Tibial nerve (tissue), 4 donors: ENCODE results near the gene C1orf226. TPM values are rescaled to one million over a fixed set of nuclear protein-coding genes. Genes with fewer than 3 reads are reported as not detected.

Source experiments
- DNase-seq, 2 donors: peaks; one replicate each; pipeline ENCODE4 v3.0.0-alpha.2; 2019; ENCODE audit warnings: low spot score in 2 of 2
- H3K27ac ChIP-seq, 4 donors: fragments of 200-600 bp; sonication (generic) in 3 of 4; one replicate each; pipeline ENCODE4 v1.5.1; 2017 to 2019; ENCODE audit warnings: mild to moderate bottlenecking in 1 of 4
- H3K27me3 ChIP-seq, 2 donors: fragments of 200-600 bp; sonication (generic) in 1 of 2; one replicate each; pipeline versions ENCODE4 v1.5.1 to v1.6.0; 2017 to 2019
- H3K36me3 ChIP-seq, 3 donors: fragments of 200-600 bp; sonication (generic); one replicate each; pipeline ENCODE4 v1.5.1; 2018 to 2019
- H3K4me1 ChIP-seq, 4 donors: fragments of 200-600 bp; sonication (generic) in 3 of 4; one replicate each; pipeline ENCODE4 v1.5.1; 2017 to 2019
- H3K4me3 ChIP-seq, 4 donors: fragments of 200-600 bp; sonication (generic) in 3 of 4; one replicate each; pipeline ENCODE4 v1.5.1; 2017 to 2019; ENCODE audit warnings: mild to moderate bottlenecking in 1 of 4, moderate library complexity in 1 of 4
- H3K9me3 ChIP-seq, 4 donors: fragments of 200-600 bp; sonication (generic) in 3 of 4; one replicate each; pipeline ENCODE4 v1.5.1; 2017 to 2019
- EP300 ChIP-seq, 2 donors: sonication (generic); formaldehyde crosslinking; IDR thresholded peaks; one replicate each; pipeline ENCODE4 v1.6.1; 2017; ENCODE audit warnings: antibody characterized with exemption in 2 of 2, mild to moderate bottlenecking in 1 of 2
- POLR2A ChIP-seq, 2 donors: fragments of 450-650 bp; IDR thresholded peaks; one replicate each; pipeline ENCODE4 v1.6.1; 2017; ENCODE audit warnings: antibody characterized with exemption in 2 of 2, mild to moderate bottlenecking in 2 of 2, moderate library complexity in 2 of 2
- WGBS, 2 donors: methylation state at CpG; one replicate each; pipeline ENCODE4 v1.1.5; 2018; 5-methylcytosine and 5-hydroxymethylcytosine counted together
- total RNA-seq, 4 donors: library from RNA; depleted of rRNA; stranded (reverse); fragments of >200 nt; gene quantifications; one replicate each; pipeline ENCODE4 v1.1.0, GENCODE V29; 2016
- TF ChIP-seq, protein P1 (sequence below), 5 experiments: fragments of 200-600 bp in 3 of 5; fragments of 450-650 bp in 2 of 5; sonication (generic) in 3 of 5; IDR thresholded peaks; one replicate each; pipeline ENCODE4 v1.5.1; 2016 to 2019; ENCODE audit warnings: antibody characterized with exemption in 5 of 5, mild to moderate bottlenecking in 3 of 5, moderate library complexity in 2 of 5

Gene C1orf226
- 1 to 10 TPM; 2.9 to 8.0 (median 4.7) TPM for total RNA-seq

DNA sequence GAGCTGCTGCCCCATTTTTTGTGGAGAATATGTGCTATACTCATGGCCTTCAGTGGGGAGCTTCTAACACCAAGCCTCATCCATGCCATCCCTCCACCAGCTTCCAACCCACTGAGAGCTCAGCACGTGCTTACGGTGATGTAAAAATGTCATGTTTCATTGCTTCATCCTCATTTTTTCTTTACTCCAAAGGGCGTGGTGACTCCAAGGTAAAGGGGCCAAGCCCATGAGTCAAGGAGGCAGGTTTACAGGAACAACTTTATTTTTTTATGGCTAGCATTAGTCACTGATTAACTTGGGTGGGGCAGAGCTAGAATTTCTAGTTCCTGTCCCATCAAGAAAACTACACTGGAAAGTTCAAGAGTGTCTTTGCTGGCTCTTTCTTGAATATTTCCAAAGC, at the start of gene C1orf226:
Gene C1orf226, plus strand, starts transcription at position 346 of the 400 bp plus-strand sequence. CDS start 174 bp downstream, outside the sequence.
- Histone ChIP-seq H3K27ac (peak within 1 kb of the TSS in 1 of 4 donors; percentile 70), H3K4me3 (no peak within 1 kb of the TSS), H3K4me1 (no peaks in the 10 kb centered on the region), H3K27me3 (no peaks in the 10 kb centered on the region), H3K36me3 (peaks cover 0 to 27% (median 0%) of the 10 kb centered on the region in 3 donors), H3K9me3 (no peaks in the 10 kb centered on the region)
- TF ChIP-seq POLR2A (IDR thresholded peaks at IDR 0.05), result no peak
- TF ChIP-seq, protein P1, sequence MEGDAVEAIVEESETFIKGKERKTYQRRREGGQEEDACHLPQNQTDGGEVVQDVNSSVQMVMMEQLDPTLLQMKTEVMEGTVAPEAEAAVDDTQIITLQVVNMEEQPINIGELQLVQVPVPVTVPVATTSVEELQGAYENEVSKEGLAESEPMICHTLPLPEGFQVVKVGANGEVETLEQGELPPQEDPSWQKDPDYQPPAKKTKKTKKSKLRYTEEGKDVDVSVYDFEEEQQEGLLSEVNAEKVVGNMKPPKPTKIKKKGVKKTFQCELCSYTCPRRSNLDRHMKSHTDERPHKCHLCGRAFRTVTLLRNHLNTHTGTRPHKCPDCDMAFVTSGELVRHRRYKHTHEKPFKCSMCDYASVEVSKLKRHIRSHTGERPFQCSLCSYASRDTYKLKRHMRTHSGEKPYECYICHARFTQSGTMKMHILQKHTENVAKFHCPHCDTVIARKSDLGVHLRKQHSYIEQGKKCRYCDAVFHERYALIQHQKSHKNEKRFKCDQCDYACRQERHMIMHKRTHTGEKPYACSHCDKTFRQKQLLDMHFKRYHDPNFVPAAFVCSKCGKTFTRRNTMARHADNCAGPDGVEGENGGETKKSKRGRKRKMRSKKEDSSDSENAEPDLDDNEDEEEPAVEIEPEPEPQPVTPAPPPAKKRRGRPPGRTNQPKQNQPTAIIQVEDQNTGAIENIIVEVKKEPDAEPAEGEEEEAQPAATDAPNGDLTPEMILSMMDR (IDR thresholded peaks at IDR 0.05), result no peak
- TF ChIP-seq EP300 (IDR thresholded peaks at IDR 0.05), result no peak
- 91 to 95% methylated on average over 3 of the region's 3 CpGs for WGBS, 2 donors
- DNase-seq, result no peak

DNA sequence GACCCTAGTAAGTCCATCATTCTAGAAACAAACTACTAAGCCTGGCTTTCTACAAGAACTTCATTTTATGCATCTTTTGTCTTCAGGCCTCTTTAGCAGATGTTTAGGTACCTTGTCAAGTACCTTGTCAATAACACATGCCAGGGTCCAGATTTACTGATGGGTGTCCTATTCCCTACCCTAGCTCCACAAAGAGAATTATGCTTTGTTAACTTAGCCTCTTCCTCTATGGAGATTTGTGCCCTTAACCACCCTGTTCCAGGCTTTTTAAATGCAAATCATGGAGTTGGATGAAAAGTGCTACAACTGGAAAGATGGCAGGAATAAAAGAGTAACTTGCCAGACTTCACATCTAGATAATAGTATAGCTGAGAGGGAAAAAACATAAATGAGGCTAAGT, 47.5 kb upstream of the C1orf226 start:
- Histone ChIP-seq H3K27ac (no peak overlapping the region), H3K36me3 (no peaks in the 10 kb centered on the region), H3K27me3 (no peaks in the 10 kb centered on the region), H3K9me3 (no peaks in the 10 kb centered on the region), H3K4me3 (no peak overlapping the region), H3K4me1 (peaks cover 0 to 12% (median 0%) of the 10 kb centered on the region in 4 donors)
- no peak for TF ChIP-seq EP300 (IDR thresholded peaks at IDR 0.05)
- TF ChIP-seq, protein P1 (IDR thresholded peaks at IDR 0.05), result no peak
- no peak for TF ChIP-seq POLR2A (IDR thresholded peaks at IDR 0.05)
- no peak for DNase-seq

- Histone ChIP-seq H3K27ac (no peak overlapping the region), H3K4me1 (peaks cover 0 to 3% (median 0%) of the 10 kb centered on the region in 4 donors), H3K4me3 (no peak overlapping the region), H3K27me3 (no peaks in the 10 kb centered on the region), H3K9me3 (no peaks in the 10 kb centered on the region), H3K36me3 (no peaks in the 10 kb centered on the region)
- no peak for DNase-seq
- 49 to 58% methylated on average over 5 of the region's 5 CpGs for WGBS, 2 donors
- TF ChIP-seq, protein P1 (IDR thresholded peaks at IDR 0.05), result no peak
- TF ChIP-seq EP300 (IDR thresholded peaks at IDR 0.05), result no peak
- no peak for TF ChIP-seq POLR2A (IDR thresholded peaks at IDR 0.05)
These were observed 46.4 kb upstream of the C1orf226 start for GRCh38 chr1:162335126-162335525.

DNA sequence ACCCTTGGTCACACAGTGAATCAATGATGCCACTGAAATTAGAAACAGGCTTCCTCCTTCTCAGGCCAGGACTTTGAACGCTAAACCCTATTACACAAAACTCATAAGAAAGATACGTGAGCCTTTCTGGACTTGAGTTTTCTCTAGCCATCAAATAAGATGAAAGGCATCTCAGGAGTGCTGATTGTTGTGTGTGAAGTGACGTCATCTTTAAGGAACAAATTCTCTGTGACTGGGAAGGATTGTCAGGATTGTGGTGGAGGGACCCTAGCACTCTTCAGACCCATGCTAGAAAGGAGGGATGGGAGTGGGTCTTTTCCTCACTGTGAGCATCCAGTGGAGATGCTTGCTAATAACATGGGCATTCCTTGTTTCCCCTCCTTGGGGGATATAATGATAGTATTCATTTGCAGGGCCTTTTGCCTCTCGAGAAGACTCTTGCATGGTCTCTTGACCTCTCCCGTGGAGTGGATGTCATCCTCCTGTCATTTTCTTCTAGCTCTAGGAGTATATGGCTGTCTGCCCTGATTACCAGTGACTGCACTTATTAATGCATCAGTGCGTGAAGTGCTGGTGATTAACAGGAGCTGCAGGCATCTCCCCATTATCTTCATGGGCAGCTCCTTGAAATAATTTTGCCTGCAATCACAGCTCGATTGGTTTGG, 44.8 kb upstream of the C1orf226 start:
- WGBS, 2 donors, result 73 to 85% methylated on average over 7 of the region's 7 CpGs
- Histone ChIP-seq H3K9me3 (no peaks in the 10 kb centered on the region), H3K36me3 (no peaks in the 10 kb centered on the region), H3K4me1 (no peaks in the 10 kb centered on the region), H3K27ac (no peak overlapping the region), H3K4me3 (no peak overlapping the region), H3K27me3 (no peaks in the 10 kb centered on the region)
- no peak for DNase-seq
- TF ChIP-seq EP300 (IDR thresholded peaks at IDR 0.05) (no peak), POLR2A (IDR thresholded peaks at IDR 0.05) (no peak)
- TF ChIP-seq, protein P1 (IDR thresholded peaks at IDR 0.05), result no peak

DNA sequence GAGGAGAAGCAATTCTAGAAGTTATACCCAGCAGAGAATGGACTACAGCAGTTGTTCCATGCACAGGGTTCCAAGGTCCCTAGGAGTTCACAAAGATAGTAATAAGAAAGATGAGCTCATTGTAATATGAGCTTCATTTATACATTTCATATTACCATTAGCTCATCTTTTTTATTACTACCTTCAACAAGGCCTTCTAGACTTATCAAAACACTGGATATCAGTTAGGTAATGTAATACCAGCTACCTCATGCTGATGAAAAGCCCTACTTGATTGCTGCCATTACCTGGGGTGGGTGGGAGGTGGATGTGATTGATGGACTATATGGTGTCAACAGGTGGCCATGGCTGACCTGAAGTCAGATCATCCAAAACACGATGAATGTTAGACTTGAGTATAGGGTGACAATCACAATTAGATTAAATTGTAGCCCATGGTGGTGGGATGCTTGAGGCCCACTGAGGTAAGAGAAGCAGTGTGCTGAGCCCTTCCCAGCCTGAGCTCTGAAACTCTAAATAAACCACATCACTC, 39.0 kb upstream of the C1orf226 start:
- TF ChIP-seq, protein P1 (IDR thresholded peaks at IDR 0.05), result no peak
- no peak for TF ChIP-seq EP300 (IDR thresholded peaks at IDR 0.05)
- no peak for TF ChIP-seq POLR2A (IDR thresholded peaks at IDR 0.05)
- WGBS, 2 donors, result 100% methylated on average over 1 of the region's 1 CpG
- H3K4me1 ChIP-seq, result no peaks in the 10 kb centered on the region
- H3K4me3 ChIP-seq, result no peak overlapping the region
- no peak for DNase-seq
- no peaks in the 10 kb centered on the region for H3K27me3 ChIP-seq
- H3K9me3 ChIP-seq, result no peaks in the 10 kb centered on the region
- H3K36me3 ChIP-seq, result peaks cover 0 to 20% (median 0%) of the 10 kb centered on the region in 3 donors
- no peak overlapping the region for H3K27ac ChIP-seq
